Kidney (tissue), 14 donors: ENCODE results near the gene SCMH1. TPM values are rescaled to one million over a fixed set of nuclear protein-coding genes. Genes with fewer than 3 reads are reported as not detected.
A peak's percentile ranks its signal among the peaks of the same experiment; 100 is the strongest.

Experiments
- DNase-seq, 5 donors: peaks; one replicate each; pipeline ENCODE4 v3.0.0-alpha.2; 2013 to 2020
- FAIRE-seq: peaks from 2 replicates; lab custom pipeline; 2012; peaks lifted over from hg19 to GRCh38; lab: Jason Lieb, UNC
- H3K27ac ChIP-seq, 2 donors: one replicate each; pipeline ENCODE4 v1.7.0; 2013; ENCODE audit warnings: low read depth in 2 of 2, low read length in 2 of 2, inconsistent platforms in 1 of 2
- H3K27me3 ChIP-seq: one replicate; pipeline ENCODE4 v1.7.1; 2013; ENCODE audit warnings: low read length, inconsistent platforms; ENCODE audit not compliant: control insufficient read depth, insufficient read depth
- H3K36me3 ChIP-seq, 3 donors: one replicate each; pipeline versions ENCODE4 v1.7.0 to v1.7.1; 2013; ENCODE audit warnings: low read length in 3 of 3, control low read depth in 1 of 3, inconsistent platforms in 1 of 3; ENCODE audit not compliant: insufficient read depth in 3 of 3, control insufficient read depth in 2 of 3
- H3K4me1 ChIP-seq, 3 donors: one replicate each; pipeline versions ENCODE4 v1.7.0 to v1.7.1; 2013; ENCODE audit warnings: low read length in 3 of 3, inconsistent platforms in 1 of 3, low read depth in 1 of 3; ENCODE audit not compliant: control insufficient read depth in 2 of 3, insufficient read depth in 2 of 3
- H3K4me3 ChIP-seq, 3 donors: one replicate each; pipeline versions ENCODE4 v1.7.0 to v1.8.1; 2013; ENCODE audit warnings: low read length in 3 of 3, control low read depth in 1 of 3, inconsistent platforms in 1 of 3
- H3K9ac ChIP-seq, 3 donors: one replicate each; pipeline versions ENCODE4 v1.7.0 to v1.7.1; 2013; ENCODE audit warnings: low read length in 3 of 3, control low read depth in 1 of 3, inconsistent platforms in 1 of 3
- H3K9me3 ChIP-seq, 3 donors: one replicate each; pipeline versions ENCODE4 v1.7.0 to v1.7.1; 2013; ENCODE audit warnings: low read length in 3 of 3, control low read depth in 1 of 3, inconsistent platforms in 1 of 3; ENCODE audit not compliant: control insufficient read depth in 2 of 3, insufficient read depth in 1 of 3
- CTCF ChIP-seq: IDR thresholded peaks from 3 replicates; pipeline ENCODE4 v1.5.1; 2012; ENCODE audit warnings: mild to moderate bottlenecking, moderate library complexity, borderline replicate concordance; ENCODE audit not compliant: insufficient read depth; ENCODE audit errors: extremely low read depth
- intact Hi-C: fragments of 100-400 bp; cut with DNase I; formaldehyde crosslinking; loops from one replicate; pipeline ENCODE4 v1.11.1; 2022
- polyA plus RNA-seq: library from polyadenylated mRNA; stranded (reverse); fragments of 350-450 nt; fragmentation: Illumina TruSeq; extraction: RNeasy Lipid Tissue Mini Kit (QIAGEN cat#74804); gene quantifications from one replicate; pipeline ENCODE4 v1.2.3, GENCODE V29; 2014; ENCODE audit warnings: low read depth, low replicate concordance; ENCODE audit not compliant: insufficient read depth
- total RNA-seq: library from RNA; stranded (reverse); fragmentation: NEBNext Ultra II Directional; extraction: Animal tissue kit (Norgen Biotek cat#: 25700); gene quantifications from one replicate; pipeline ENCODE4 v1.2.1, GENCODE V29; 2021
- donor health status: control.
- donor health status: control.
- donor health status: control.
- donor health status: control.
- donor health status: control.
- donor health status: DM: yes; HTN: yes; CAD: no.
- donor health status: Normal renal cell carcinoma (clear cell type).

SCMH1 gene
- total and polyA plus RNA-seq, 2 donors from 2014 or later, result 26.4 to 58.3 TPM

- no peak for DNase-seq
- H3K4me1 ChIP-seq, result peaks cover 0 to 9% (median 0%) of the 10 kb centered on the region in 3 donors
- no peaks in the 10 kb centered on the region for H3K27me3 ChIP-seq
- H3K9me3 ChIP-seq, result no peaks in the 10 kb centered on the region
- no peak overlapping the region for H3K9ac ChIP-seq
- FAIRE-seq, result no peak
- no peak overlapping the region for H3K4me3 ChIP-seq
- peaks cover 2 to 12% (median 11%) of the 10 kb centered on the region in 3 donors for H3K36me3 ChIP-seq
- H3K27ac ChIP-seq, result no peak overlapping the region
- intact Hi-C loops, result no loop called here
- no peak for TF ChIP-seq CTCF
Observed at GRCh38 chr1:41024953-41025352, 217.2 kb downstream of the SCMH1 start.

- intact Hi-C loops, result no loop called here
- Histone ChIP-seq H3K27ac (no peak overlapping the region), H3K27me3 (no peaks in the 10 kb centered on the region), H3K4me1 (peaks cover 0 to 9% (median 0%) of the 10 kb centered on the region in 3 donors), H3K4me3 (no peak overlapping the region), H3K36me3 (peaks cover 2 to 12% (median 8%) of the 10 kb centered on the region in 3 donors), H3K9ac (no peak overlapping the region), H3K9me3 (no peaks in the 10 kb centered on the region)
- FAIRE-seq (no peak), DNase-seq (no peak)
- peak; percentile 28 for TF ChIP-seq CTCF
Observed at GRCh38 chr1:41023279-41023990, 218.7 kb downstream of the SCMH1 start.

GRCh38 chr1:41022424-41022823 is 219.7 kb downstream of the SCMH1 start:
- H3K36me3 ChIP-seq, result peaks cover 0 to 5% (median 1%) of the 10 kb centered on the region in 3 donors
- no peak for FAIRE-seq
- no peak for DNase-seq
- TF ChIP-seq CTCF, result no peak
- H3K9me3 ChIP-seq, result no peaks in the 10 kb centered on the region
- intact Hi-C loops, result no loop called here
- no peak overlapping the region for H3K27ac ChIP-seq
- H3K4me3 ChIP-seq, result no peak overlapping the region
- no peaks in the 10 kb centered on the region for H3K27me3 ChIP-seq
- no peak overlapping the region for H3K9ac ChIP-seq
- H3K4me1 ChIP-seq, result peaks cover 0 to 9% (median 0%) of the 10 kb centered on the region in 3 donors
